Measurements from ENCODE around the gene CST9.

CST9 gene, protein sequence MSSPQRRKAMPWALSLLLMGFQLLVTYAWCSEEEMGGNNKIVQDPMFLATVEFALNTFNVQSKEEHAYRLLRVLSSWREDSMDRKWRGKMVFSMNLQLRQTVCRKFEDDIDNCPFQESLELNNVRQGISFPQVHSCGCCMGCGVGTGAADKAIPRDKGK

DNA sequence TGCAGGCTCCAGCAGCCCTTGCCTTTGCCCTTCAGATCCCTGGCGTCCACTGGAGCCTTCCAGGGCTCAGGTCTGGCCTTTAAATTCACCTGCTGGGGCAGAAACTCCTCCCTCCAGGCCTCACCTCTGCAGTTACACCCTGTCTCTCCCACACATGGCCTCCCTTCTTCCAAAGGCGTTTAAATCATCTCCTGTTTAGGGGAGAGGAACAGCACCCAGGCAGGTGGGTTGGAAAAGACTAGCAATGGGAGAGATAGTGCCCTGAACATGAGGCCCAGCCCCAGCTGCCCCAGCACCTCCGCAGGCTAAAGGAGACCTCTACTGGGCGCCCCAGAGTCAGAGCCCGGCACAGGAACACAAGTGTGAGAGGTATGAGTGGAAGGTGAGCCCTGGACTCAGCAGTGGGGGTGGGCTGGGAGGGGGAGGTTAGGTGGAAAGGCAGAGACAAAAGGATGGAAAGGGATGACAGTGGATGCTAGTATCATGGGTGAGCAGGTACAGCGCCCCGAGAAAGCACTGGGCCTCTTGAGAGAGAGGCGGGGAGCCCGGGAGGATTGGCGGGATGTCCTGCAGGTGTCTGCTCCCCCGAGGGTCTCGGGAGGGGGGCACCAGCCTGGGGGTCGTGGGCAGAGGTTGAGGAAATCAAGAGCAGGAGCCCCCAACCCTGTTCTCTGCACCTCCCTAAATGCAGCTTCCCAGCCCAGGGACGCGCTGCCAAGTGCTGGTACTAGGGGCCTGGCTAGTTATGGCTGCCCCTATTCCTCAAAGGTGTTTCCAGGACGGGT is at the start of gene CST9:
CST9 (minus strand) TSS at position 51 of the 785 bp plus-strand sequence. CDS start 53 bp downstream, outside the sequence.
- no peak for DNase-seq (ENCODE audit: low read depth, low spot score)

DNA sequence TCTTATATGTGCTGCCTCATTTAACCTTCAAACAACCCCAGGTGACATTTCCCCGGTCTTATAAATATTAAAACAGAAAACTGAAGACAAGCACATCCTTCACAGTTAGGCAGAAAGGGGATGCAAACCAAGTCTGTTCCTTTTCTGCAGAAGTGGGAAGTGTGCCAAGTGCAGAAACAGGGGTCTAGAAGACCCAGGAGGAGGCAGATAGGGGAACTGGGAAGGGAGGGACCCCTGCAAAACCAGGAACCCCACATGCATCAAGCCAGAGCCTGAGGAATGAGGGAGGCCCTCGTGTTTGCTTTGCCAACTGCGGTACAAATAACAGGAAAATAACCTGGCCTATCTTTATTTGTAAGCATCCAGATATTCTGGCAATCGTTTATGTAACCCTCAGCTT is 49.0 kb upstream of the CST9 start:
- no peak for DNase-seq (ENCODE audit: low read depth, low spot score)

DNA sequence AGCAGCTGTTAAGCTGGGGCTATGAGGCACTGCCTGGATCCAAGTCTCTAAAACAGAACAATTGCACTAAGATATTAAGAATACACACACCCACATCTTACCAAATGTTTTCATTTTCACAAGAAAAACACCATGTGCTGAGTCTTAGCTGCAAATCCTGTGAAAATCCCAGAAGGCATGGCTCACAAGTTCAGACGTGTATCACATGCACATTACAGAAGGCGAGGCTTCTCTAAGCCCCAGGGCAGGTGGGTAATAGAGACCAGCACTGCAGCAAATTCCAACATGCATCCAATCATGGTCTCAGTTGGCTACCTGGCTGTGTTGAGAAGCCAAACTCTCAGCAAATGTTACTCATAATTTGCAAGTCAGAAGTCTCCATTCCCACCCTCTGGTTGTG is 48.3 kb upstream of the CST9 start:
- no peak for DNase-seq (ENCODE audit: low read depth, low spot score)

DNA sequence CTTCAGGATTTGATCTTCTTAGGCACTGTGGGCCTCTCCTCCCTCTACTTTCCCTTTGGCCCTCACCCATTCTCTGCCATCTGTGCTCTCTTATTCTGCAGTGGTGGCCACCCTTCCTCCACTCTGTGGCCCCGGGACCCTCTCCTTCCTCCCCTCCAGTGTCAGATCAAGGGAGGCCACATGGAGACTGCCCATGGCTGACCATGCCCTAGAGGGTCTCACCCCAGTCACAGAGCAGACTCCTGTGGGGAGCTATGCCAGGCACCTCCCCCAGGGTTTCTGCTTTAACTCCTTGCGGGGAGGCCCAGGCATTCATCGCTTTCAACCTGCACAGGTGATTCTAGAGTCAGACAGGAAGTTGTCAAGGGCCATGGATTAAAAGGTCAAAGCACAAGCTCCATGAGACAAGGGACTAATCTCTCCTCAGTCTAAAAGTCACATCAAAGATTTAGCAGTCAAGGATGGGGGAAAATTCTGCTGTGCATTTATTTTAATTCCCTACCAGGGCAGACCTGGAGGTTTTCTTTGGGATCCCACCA is 47.8 kb upstream of the CST9 start:
- no peak for DNase-seq (ENCODE audit: low read depth, low spot score)

DNA sequence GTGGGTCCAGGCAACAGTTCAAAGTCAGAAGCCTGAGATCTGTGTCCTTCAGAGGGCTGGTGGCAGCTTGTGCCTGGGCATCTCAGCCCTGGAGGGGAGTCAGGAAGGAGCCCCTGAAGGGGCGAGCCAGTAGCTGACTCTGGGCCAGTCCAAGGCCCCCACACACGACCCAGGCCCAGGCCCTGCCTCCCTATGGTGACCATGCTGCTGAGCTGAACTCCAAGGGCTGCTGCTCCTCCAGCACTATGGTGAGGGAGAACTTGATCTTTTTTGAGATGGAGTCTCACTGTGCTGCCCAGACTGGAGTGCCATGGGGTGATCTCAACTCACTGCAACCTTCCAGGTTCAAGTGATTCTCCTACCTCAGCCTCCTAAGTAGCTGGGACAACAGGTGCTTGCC is 47.2 kb upstream of the CST9 start:
- no peak for DNase-seq (ENCODE audit: low read depth, low spot score)

DNA sequence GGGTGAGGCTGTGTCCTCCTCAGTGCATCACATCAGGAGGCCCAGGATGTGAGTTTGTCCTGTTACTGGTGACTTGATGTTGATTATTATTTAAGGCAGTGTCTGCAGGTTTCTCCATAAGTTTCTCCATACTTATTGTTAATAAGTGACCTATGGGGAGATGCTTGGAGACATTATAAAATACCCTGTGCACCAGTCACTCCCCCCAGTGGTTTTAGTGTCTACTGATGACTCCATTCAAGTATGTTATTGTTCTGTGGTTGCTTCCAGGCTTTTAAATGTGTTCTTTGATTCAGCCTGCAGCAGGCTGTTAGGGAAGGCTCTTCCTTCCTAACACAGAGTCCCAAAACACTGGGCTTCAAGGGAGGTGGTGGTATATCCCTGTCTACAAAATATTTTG is 46.7 kb upstream of the CST9 start:
- no peak for DNase-seq (ENCODE audit: low read depth, low spot score)

DNA sequence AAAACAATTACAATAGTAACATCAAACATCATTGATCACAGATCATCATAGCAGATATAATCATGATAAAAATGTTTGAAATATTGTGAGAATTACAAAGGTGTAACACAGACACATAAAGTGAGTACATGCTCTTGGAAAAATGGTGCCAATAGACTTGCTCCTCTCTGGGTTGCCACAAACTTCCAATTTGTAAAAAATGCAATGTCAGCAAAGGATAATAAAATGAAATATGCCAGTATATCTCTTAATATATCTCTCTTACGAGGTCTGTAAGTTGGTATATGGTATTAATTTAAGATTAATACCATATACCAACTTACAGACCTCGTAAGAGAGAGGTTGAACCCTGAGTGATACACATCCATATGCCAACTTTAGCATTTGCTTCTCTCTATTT is 45.4 kb upstream of the CST9 start:
- no peak for DNase-seq (ENCODE audit: low read depth, low spot score)

DNA sequence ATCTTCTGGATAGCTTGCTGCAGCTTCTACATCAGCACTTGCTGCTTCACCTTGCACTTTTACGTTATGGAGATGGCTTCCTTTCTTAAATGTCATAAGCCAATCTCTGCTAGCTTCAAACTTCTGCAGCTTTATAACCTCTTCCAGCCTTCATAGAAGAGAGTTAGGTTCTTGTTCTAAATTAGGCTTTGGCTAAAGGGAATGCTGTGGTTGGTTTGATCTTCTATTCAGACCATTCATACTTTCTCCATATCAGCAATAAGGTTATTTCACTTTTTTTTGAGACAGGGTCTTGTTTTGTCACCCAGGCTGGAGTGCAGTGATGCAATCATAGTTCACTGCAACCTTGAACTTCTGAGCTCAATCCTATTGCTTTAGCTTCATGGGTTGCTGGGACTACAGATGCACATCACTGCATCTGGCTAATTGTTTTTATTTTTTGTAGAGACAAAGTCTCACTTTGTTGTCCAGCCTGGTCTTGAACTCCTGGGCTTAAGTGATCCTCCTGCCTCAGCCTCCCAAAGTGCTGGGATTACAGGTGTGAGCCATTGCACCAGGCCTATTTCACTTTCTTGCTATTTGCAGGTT is 44.2 kb upstream of the CST9 start:
- no peak for DNase-seq (ENCODE audit: low read depth, low spot score)

DNA sequence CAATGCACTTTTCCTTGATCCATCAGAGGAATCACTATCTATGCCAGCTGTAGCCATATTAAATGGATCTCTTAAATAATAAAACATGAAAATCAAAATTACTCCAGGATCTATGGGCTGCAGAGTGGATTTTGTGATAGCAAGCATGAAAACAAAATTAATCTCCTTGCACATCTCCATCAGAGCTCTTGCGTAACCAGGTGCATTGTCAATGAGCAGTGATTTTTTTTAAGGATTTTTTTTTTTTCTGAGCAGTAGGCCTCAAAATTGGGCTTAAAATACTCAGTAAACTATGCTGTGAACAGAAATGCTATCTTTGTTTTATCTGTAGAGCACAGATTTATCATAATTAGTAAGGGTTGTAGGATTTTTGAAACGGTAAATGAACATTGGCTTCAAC is 43.5 kb upstream of the CST9 start:
- DNase-seq (ENCODE audit: low read depth, low spot score) = no peak

DNA sequence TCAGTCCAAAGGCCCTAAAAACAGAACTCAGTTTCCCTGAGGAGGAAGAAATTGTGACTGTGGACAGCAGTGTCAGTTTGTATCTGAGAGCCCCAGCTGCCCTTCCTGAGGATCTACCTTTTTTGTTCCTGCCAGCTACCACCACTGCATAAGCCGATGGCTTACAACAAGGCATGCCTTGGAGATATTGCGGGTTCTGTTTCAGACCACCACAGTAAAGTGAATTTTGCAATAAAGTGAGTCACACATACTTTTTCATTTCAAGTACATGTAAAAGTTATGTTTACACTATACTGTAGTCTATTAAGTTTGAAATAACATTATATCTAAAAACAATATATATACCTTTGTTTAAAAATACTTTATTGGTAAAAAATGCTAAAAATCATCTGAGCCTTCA is 41.6 kb upstream of the CST9 start:
- DNase-seq (ENCODE audit: low read depth, low spot score) = no peak

DNA sequence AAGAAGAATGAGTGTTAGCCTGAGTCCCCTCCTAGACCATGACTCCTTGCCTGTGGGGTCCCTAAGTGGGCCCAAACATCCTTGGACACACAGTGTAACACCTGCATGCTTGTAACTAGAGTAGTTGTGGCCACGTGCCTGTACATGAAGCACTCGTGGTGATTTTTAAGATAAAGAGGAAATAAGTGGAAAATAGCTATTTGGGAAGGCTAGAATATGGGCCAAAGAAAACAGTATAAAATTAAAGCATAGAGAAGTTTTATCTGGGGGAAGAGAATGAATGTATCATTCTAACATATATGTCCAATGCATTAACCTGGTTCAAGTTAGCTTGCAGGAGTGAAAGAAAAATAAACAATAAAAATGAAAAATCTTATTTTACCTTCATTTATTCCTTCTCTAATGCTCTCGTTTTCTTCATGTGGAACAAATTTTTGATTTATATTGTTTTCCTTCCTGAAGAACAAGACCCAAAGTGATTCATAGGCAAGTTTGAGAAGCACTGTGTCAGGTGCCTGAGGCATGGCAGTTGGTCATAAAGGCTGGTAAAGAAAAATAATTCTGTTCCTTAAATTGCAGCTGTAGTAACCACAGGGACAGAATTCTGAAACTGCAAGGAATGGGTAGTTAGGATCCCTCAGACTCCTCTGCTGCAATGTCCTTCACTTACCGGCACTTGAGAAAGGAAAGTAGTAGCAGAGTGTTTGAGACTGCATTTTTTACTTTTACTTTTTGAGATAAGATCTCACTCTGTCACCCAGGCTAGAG is 40.6 kb upstream of the CST9 start:
- no peak for DNase-seq (ENCODE audit: low read depth, low spot score)

DNA sequence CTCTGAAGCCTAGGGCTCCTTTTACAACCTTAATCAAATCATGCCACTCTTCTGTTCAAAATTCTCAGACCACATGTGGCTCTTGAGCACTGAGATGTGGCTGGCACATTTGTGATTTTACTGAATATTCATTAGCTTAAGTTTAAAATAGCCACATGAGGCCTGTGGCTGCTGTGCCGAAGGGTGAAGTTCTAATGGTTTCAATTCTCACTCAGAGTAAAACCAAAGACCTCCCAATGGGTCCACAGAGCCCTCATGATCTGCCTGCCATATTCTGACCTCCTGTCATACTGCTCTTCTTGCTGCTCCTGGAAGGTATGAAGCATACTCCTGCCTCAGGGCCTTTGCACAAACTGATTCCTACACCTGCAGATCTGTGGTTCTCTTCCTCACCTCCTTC is 39.9 kb upstream of the CST9 start:
- no peak for DNase-seq (ENCODE audit: low read depth, low spot score)

DNA sequence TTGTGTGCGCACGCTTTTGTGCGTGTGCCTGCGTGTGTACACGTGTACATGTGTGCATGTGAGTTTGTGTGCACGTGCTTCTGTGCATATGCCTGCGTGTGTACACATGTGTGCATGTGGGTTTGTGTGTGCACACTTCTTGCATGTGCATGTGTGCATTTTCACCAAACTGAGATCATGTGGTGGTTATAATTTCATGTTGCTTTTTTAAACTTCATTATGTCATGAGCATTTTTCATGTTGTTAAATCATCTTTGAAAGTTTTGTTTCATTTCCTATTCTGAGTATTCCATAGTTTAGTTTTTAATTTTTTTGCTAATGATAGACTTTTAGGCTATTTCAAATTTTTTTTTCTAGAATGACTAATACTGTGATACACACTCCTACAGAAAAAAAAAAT is 38.4 kb upstream of the CST9 start:
- no peak for DNase-seq (ENCODE audit: low read depth, low spot score)

DNA sequence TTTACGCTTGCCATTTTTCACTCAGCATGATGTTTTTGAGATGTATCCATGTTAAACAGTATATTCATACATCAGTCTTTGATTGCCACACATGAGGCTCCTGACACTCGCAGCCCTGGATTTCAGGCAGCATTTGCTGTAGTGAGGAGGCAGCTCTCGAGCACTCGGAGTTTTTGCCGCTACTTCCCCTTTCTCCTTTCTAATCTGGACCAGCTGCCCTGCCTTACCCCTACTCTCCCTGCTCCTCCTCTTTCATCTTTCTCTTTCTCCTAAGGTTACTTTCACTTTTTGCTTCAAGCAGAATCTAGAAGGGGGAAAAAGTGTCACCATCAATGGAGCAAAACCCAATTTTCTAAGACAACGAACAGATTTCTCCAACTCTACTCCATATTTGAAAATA is 37.9 kb upstream of the CST9 start:
- no peak for DNase-seq (ENCODE audit: low read depth, low spot score)

DNA sequence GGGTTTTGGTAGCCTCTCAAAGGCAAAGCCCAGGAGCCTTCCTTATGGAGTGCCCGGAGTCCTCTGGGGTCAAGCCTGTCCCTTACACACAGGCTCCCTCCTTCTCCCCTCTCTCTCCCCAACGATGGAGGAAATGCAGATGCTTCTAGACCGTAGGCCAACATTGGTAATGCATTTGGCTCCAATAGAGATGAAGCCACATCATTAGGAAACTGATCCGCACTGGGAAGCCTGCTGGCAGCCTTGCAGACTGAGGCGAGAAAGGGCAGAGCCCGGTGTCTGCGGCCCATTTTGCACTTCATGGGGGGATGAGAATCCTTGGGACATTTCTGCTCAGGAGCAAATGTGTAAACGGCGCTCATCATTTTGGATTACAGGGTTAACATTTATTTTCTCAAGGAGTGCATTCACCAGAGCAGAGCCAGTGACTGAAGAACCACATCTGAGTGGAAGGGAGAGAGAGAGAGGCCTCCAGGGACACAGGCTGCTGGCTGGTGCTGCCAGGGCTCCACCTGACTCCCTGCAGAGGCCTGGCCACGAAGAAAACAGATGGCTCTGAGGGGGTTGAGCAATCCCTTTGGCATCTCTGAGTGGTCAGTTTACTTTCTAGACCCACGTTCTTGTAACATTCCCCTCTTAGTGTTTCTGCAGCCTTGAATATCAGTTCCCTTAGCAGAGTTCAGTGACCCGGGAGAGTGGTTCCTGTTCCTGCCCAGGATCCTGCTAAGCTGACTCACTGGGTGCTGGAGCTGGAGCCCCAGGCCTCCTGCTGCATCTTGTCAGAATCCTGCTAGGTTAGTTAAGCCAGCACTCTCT is 36.4 kb upstream of the CST9 start:
- no peak for DNase-seq (ENCODE audit: low read depth, low spot score)

DNA sequence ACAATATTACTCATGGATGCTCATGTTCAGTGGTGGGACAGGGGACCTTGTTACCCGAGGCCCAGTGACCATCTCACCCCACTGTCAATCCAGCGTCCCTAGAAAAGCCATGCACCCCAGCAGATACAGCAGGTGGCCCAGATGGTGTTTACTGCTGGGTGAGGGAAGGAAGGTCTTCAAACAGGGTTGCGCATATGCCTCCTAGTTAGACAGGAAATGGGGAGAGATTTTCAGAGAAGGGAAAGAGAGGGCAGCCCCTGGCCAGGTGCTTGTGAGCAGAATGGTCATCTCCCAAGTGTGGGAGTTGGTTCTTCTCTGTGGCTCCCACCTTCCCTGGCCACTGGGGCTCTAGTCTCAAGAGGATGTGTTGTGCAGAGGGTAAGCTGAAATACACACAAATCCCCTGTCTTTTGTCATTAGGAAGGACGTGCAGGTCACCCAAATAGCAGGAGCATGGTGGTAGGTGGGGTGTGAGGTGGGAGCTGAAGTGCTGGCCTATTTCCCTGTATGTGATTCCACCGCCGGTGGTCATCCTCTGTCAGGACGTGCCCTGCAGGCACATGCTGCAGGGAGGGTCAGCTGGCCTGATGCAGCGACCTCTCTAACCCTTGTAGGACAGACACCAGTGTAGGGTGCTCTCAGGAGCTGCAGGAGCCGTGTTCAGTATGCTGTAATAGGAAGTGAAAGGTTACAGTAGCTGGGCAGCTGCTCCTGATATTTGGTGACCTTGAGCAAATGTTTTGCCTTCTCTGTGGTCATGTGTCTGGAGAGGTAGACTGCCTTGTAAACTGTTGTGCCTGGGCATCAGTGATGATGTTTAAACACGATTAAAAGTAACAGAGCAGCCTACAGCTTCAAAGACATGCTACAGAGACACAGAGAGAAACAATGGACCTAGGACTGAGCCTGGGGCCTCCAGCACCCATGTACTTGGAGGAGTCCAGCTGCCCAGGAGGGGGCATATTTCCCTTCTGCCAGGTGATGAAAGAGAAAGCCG is 35.3 kb upstream of the CST9 start:
- DNase-seq (ENCODE audit: low read depth, low spot score) = no peak

DNA sequence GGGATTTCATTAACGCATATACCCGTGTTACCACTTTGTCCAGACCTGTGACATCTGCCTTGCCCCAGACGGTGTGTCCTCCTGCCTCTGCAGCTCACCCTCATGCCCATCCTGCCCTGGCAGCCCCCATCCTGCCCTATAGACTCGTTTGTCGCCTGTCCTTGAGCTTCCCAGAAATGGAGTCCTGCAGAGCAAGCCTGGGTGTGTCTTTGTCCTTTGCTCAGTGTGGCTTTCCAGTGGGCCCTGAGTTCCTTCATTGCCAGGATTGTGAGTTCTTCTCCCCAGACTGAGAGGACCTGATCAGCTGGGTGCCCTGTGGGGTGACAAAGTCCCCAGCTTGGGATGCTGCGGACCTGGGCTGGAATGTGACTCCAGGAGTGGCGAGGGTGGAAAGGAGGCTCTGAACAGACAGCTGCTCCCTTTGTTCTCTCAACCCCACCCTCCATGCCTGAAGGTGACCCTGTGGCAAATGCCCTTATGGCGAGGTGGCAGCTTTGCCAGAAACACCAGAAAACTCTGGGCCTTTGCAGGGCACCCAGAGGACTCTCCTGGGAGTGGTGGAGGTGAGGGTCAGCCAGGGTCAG is 34.4 kb upstream of the CST9 start:
- no peak for DNase-seq (ENCODE audit: low read depth, low spot score)

DNA sequence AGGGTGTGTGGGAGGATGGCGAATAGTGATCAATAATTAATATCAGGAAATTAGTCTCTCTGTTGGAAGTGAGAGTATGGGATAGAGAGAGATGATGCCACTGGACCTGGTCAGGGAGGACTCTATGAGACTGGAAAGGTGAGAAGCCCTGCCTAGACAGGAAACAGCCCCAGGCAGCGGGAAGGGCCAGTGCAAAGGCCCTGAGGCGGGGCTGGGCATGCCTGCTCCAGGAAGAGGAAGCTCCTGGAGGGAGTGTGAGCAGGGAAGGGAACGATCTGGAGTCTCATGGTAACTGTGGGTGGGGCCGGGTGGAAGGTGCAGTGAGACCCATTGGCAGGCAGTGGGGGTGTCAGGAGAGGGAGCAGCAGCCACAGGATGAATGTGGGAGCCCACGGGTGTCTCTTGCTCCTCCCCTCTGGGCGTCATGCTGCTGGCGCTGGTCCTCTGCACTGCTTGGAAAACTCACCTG is 33.8 kb upstream of the CST9 start:
- DNase-seq (ENCODE audit: low read depth, low spot score) = no peak

DNA sequence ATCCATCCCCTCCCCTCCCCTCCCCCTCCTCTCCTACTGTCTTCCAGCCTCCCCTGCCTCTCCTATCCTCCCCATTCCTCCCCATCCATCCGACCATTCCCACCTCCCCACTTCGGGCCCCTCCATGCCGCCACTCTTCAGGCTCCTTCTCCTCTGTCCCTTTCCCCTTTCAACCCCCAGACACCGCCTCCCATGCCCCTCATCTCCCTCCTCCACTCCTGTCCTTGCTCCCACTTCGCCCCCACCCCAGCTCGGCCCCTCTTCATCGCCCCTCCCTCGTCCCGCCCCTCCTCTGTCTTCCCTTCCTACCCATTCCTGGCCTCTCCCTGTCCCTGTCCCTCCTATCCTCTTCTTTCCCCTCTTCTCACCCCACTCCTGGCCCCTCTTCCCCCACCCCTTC is 32.6 kb upstream of the CST9 start:
- no peak for DNase-seq (ENCODE audit: low read depth, low spot score)
